Measurements from ENCODE around the gene PLPPR1.

PLPPR1 gene

GRCh38 chr9:101140764-101141163 lies 112.2 kb downstream of the PLPPR1 start:
- Histone ChIP-seq H4K20me1 (ENCODE audit: low read depth, low read length) (no peaks in the 10 kb centered on the region), H3F3A (ENCODE audit: insufficient read depth) (no peaks in the 10 kb centered on the region), H3K27ac (ENCODE audit: low read depth, low read length) (no peak overlapping the region), H3K9me2 (replicated peaks; ENCODE audit: insufficient read depth, low read length) (no peaks in the 10 kb centered on the region), H3K27me3 (ENCODE audit: low read length) (no peaks in the 10 kb centered on the region), H3K4me3 (ENCODE audit: insufficient read depth, low read length, poor library complexity, severe bottlenecking) (no peak overlapping the region), H3K4me2 (ENCODE audit: low read depth, low read length, poor library complexity, severe bottlenecking) (no peak overlapping the region), H3K9ac (ENCODE audit: low read length) (no peak overlapping the region), H3K9me3 (ENCODE audit: insufficient read depth, low read length) (no peaks in the 10 kb centered on the region), H3K36me3 (ENCODE audit: low read length) (no peaks in the 10 kb centered on the region), H3K79me2 (ENCODE audit: insufficient read depth, low read length) (no peaks in the 10 kb centered on the region), H2AFZ (ENCODE audit: low read depth, low read length, severe bottlenecking) (no peak overlapping the region)
- TF ChIP-seq, protein P1, sequence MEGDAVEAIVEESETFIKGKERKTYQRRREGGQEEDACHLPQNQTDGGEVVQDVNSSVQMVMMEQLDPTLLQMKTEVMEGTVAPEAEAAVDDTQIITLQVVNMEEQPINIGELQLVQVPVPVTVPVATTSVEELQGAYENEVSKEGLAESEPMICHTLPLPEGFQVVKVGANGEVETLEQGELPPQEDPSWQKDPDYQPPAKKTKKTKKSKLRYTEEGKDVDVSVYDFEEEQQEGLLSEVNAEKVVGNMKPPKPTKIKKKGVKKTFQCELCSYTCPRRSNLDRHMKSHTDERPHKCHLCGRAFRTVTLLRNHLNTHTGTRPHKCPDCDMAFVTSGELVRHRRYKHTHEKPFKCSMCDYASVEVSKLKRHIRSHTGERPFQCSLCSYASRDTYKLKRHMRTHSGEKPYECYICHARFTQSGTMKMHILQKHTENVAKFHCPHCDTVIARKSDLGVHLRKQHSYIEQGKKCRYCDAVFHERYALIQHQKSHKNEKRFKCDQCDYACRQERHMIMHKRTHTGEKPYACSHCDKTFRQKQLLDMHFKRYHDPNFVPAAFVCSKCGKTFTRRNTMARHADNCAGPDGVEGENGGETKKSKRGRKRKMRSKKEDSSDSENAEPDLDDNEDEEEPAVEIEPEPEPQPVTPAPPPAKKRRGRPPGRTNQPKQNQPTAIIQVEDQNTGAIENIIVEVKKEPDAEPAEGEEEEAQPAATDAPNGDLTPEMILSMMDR (IDR thresholded peaks at IDR 0.05; ENCODE audit: insufficient read depth, low read length, poor library complexity, severe bottlenecking) = no peak
- TF ChIP-seq EZH2phosphoT487 (conservative IDR thresholded peaks at IDR 0.05; ENCODE audit: low read length) = no peak

- Histone ChIP-seq H3F3A (ENCODE audit: insufficient read depth) (no peaks in the 10 kb centered on the region), H2AFZ (ENCODE audit: low read depth, low read length, severe bottlenecking) (no peak overlapping the region), H3K9me3 (ENCODE audit: insufficient read depth, low read length) (no peaks in the 10 kb centered on the region), H3K27ac (ENCODE audit: low read depth, low read length) (no peak overlapping the region), H3K9me2 (replicated peaks; ENCODE audit: insufficient read depth, low read length) (no peaks in the 10 kb centered on the region), H4K20me1 (ENCODE audit: low read depth, low read length) (no peaks in the 10 kb centered on the region), H3K27me3 (ENCODE audit: low read length) (no peaks in the 10 kb centered on the region), H3K79me2 (ENCODE audit: insufficient read depth, low read length) (no peaks in the 10 kb centered on the region), H3K9ac (ENCODE audit: low read length) (no peak overlapping the region), H3K4me2 (ENCODE audit: low read depth, low read length, poor library complexity, severe bottlenecking) (no peak overlapping the region), H3K4me3 (ENCODE audit: insufficient read depth, low read length, poor library complexity, severe bottlenecking) (no peak overlapping the region), H3K36me3 (ENCODE audit: low read length) (no peaks in the 10 kb centered on the region)
- TF ChIP-seq EZH2phosphoT487 (conservative IDR thresholded peaks at IDR 0.05; ENCODE audit: low read length) = no peak
- TF ChIP-seq, protein P1 (IDR thresholded peaks at IDR 0.05; ENCODE audit: insufficient read depth, low read length, poor library complexity, severe bottlenecking) = no peak
These were observed 118.0 kb downstream of the PLPPR1 start for GRCh38 chr9:101146508-101146907.

DNA sequence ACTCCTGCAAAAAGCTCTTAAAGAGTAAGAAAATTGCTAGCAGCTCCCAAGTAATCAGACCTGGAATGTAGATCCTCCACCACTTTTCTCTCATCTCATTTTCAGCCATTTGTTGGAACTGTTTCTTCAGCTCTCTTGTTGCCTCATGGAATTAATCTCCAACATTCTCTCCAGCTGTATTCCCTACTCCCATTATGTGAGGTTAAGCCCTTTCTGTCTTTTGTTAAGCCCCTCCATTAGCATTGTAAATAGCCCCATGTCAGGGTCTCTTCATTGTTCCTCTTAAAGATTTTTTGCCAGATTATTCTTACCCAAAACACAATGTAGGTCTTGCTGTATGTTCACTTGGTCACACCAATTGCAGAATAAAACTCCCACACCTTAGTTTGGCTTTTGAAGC lies 119.8 kb downstream of the PLPPR1 start:
- H3K9ac ChIP-seq (ENCODE audit: low read length) = no peak overlapping the region
- no peak overlapping the region for H3K4me3 ChIP-seq (ENCODE audit: insufficient read depth, low read length, poor library complexity, severe bottlenecking)
- no peaks in the 10 kb centered on the region for H3K36me3 ChIP-seq (ENCODE audit: low read length)
- no peak overlapping the region for H3K4me2 ChIP-seq (ENCODE audit: low read depth, low read length, poor library complexity, severe bottlenecking)
- H3K79me2 ChIP-seq (ENCODE audit: insufficient read depth, low read length) = no peaks in the 10 kb centered on the region
- H4K20me1 ChIP-seq (ENCODE audit: low read depth, low read length) = no peaks in the 10 kb centered on the region
- H3K9me3 ChIP-seq (ENCODE audit: insufficient read depth, low read length) = no peaks in the 10 kb centered on the region
- H3K27ac ChIP-seq (ENCODE audit: low read depth, low read length) = no peak overlapping the region
- H3K27me3 ChIP-seq (ENCODE audit: low read length) = no peaks in the 10 kb centered on the region
- no peaks in the 10 kb centered on the region for H3K9me2 ChIP-seq (replicated peaks; ENCODE audit: insufficient read depth, low read length)
- H3F3A ChIP-seq (ENCODE audit: insufficient read depth) = no peaks in the 10 kb centered on the region
- no peak overlapping the region for H2AFZ ChIP-seq (ENCODE audit: low read depth, low read length, severe bottlenecking)
- TF ChIP-seq, protein P1 (IDR thresholded peaks at IDR 0.05; ENCODE audit: insufficient read depth, low read length, poor library complexity, severe bottlenecking) = no peak
- no peak for TF ChIP-seq EZH2phosphoT487 (conservative IDR thresholded peaks at IDR 0.05; ENCODE audit: low read length)

Data from SU-DHL-6 (cell line).